Subcutaneous adipose tissue (tissue), 4 donors: ENCODE data around the gene NPNT. TPM values are rescaled to one million over a fixed set of nuclear protein-coding genes. Genes with fewer than 3 reads are reported as not detected.

Experiments
- CTCF ChIP-seq: fragments of 450-650 bp; IDR thresholded peaks from one replicate; pipeline ENCODE4 v1.5.1; 2016; ENCODE audit warnings: low read depth, mild to moderate bottlenecking, control low read depth, antibody characterized with exemption, moderate library complexity
- total RNA-seq, 4 donors: library from RNA; depleted of rRNA; stranded (reverse); fragments of >200 nt; gene quantifications; one replicate each; pipeline ENCODE4 v1.1.0, GENCODE V29; 2016

NPNT gene
- total RNA-seq, 4 donors from 2014 or later, result 1.7 to 13.8 (median 3.6) TPM

GRCh38 chr4:105943234-105943633, 48.0 kb downstream of the NPNT start:
- TF ChIP-seq CTCF, result no peak

- no peak for TF ChIP-seq CTCF
Measured at GRCh38 chr4:105944540-105944939, 49.3 kb downstream of the NPNT start.

GRCh38 chr4:105946771-105947170, 51.5 kb downstream of the NPNT start:
- TF ChIP-seq CTCF, result no peak

GRCh38 chr4:105950701-105951100, 55.4 kb downstream of the NPNT start:
- no peak for TF ChIP-seq CTCF

- TF ChIP-seq CTCF, result no peak
Measured at GRCh38 chr4:105951198-105951597, 55.9 kb downstream of the NPNT start.

- no peak for TF ChIP-seq CTCF
Measured at GRCh38 chr4:105952591-105952990, 57.3 kb downstream of the NPNT start.

GRCh38 chr4:105956569-105956968, 61.3 kb downstream of the NPNT start:
- TF ChIP-seq CTCF, result no peak
